ENCODE data around the gene CHL1. TPM values are rescaled to one million over a fixed set of nuclear protein-coding genes. Genes with fewer than 3 reads are reported as not detected.
A peak's percentile ranks its signal among the peaks of the same experiment; 100 is the strongest.

CHL1 gene
- polyA plus RNA-seq, 2 of the 4 experiments (the other 2 are of a cell fraction) = 0.05 TPM; not detected in 1

- CTCF ChIA-PET = no interaction called here
- DNase-seq (ENCODE audit: low read depth in 1 of 2, low spot score in 1 of 2) (no peak), ATAC-seq (no peak), FAIRE-seq (peak; percentile 39)
- WGBS (ENCODE audit: missing lambda C conversion rate) = 5% methylated on average over 2 of the region's 2 CpGs
- H3K4me3 ChIP-seq = no peak overlapping the region
- H3K4me2 ChIP-seq = no peak overlapping the region
- POLR2A ChIA-PET = no interaction called here
- no peak overlapping the region for H3K27ac ChIP-seq
- H3K9me3 ChIP-seq = no peaks in the 10 kb centered on the region
- TF ChIP-seq E2F6 (IDR thresholded peaks at IDR 0.05; ENCODE audit: borderline replicate concordance, low read depth) = no peak
- peak; percentile 85 for TF ChIP-seq MAFK (IDR thresholded peaks at IDR 0.05; ENCODE audit: partially characterized antibody)
- H3K4me1 ChIP-seq = no peaks in the 10 kb centered on the region
These were observed 249.4 kb downstream of the CHL1 start for GRCh38 chr3:445960-446359.

GRCh38 chr3:447671-448070 lies 251.1 kb downstream of the CHL1 start:
- POLR2A ChIA-PET = no interaction called here
- DNase-seq (ENCODE audit: low read depth in 1 of 2, low spot score in 1 of 2) (no peak), ATAC-seq (no peak), FAIRE-seq (no peak)
- H3K4me3 ChIP-seq = no peak overlapping the region
- no peak for TF ChIP-seq PHF8 (IDR thresholded peaks at IDR 0.05; ENCODE audit: borderline replicate concordance, low read depth)
- TF ChIP-seq CHD2 (IDR thresholded peaks at IDR 0.05; ENCODE audit: low read length, partially characterized antibody) = no peak
- H3K27ac ChIP-seq = no peak overlapping the region
- no peaks in the 10 kb centered on the region for H3K4me1 ChIP-seq
- WGBS (ENCODE audit: missing lambda C conversion rate) = 21% methylated on average over 5 of the region's 5 CpGs
- CTCF ChIA-PET = no interaction called here
- H3K4me2 ChIP-seq = no peak overlapping the region
- no peaks in the 10 kb centered on the region for H3K9me3 ChIP-seq

GRCh38 chr3:449711-450110 lies 253.1 kb downstream of the CHL1 start:
- 19% methylated on average over 4 of the region's 4 CpGs for WGBS (ENCODE audit: missing lambda C conversion rate)
- ChIA-PET POLR2A (no interaction called here), CTCF (no interaction called here)

GRCh38 chr3:452221-452620 lies 255.7 kb downstream of the CHL1 start:
- DNase-seq (ENCODE audit: low read depth in 1 of 2, low spot score in 1 of 2) = no peak
- POLR2A ChIA-PET = no interaction called here
- TF ChIP-seq SMC3 (IDR thresholded peaks at IDR 0.05) = no peak
- no peak for TF ChIP-seq EP300 (IDR thresholded peaks at IDR 0.05)
- TF ChIP-seq TFCP2L1 (CRISPR knock-in tag; IDR thresholded peaks at IDR 0.05) = no peak
- CTCF ChIA-PET = no interaction called here
- Histone ChIP-seq H3K4me1 (no peaks in the 10 kb centered on the region), H3K4me3 (no peak overlapping the region), H3K4me2 (no peak overlapping the region), H3K9me3 (no peaks in the 10 kb centered on the region), H3K27ac (no peak overlapping the region)
- WGBS (ENCODE audit: missing lambda C conversion rate) = 16% methylated on average over 2 of the region's 2 CpGs
- ATAC-seq = no peak
- no peak for FAIRE-seq

More at GRCh38 chr3:449711-450110, 253.1 kb downstream of the CHL1 start:
- Histone ChIP-seq H3K4me2 (no peak overlapping the region), H3K4me3 (no peak overlapping the region), H3K9me3 (no peaks in the 10 kb centered on the region), H3K27ac (no peak overlapping the region), H3K4me1 (no peaks in the 10 kb centered on the region)
- no peak for FAIRE-seq
- DNase-seq (ENCODE audit: low read depth in 1 of 2, low spot score in 1 of 2) = no peak
- no peak for ATAC-seq
- TF ChIP-seq NPAS2 (CRISPR knock-in tag; IDR thresholded peaks at IDR 0.05; ENCODE audit: borderline replicate concordance) (no peak), PBX3 (IDR thresholded peaks at IDR 0.05) (no peak), MAZ (IDR thresholded peaks at IDR 0.05; ENCODE audit: borderline replicate concordance, low read depth, low read length) (no peak), EP300 (IDR thresholded peaks at IDR 0.05) (no peak), EHF (CRISPR knock-in tag; IDR thresholded peaks at IDR 0.05) (no peak), CEBPB (IDR thresholded peaks at IDR 0.05) (no peak), HES2 (IDR thresholded peaks at IDR 0.05) (no peak), HOXB5 (CRISPR knock-in tag; IDR thresholded peaks at IDR 0.05) (no peak), CHD2 (IDR thresholded peaks at IDR 0.05; ENCODE audit: low read length, partially characterized antibody) (no peak), HOXB13 (CRISPR knock-in tag; IDR thresholded peaks at IDR 0.05; ENCODE audit: low read depth) (no peak)

- CTCF ChIA-PET = no interaction called here
- DNase-seq (ENCODE audit: low read depth in 1 of 2, low spot score in 1 of 2) (no peak), FAIRE-seq (no peak), ATAC-seq (no peak)
- Histone ChIP-seq H3K27ac (no peak overlapping the region), H3K4me1 (no peaks in the 10 kb centered on the region), H3K4me3 (no peak overlapping the region), H3K4me2 (no peak overlapping the region), H3K9me3 (no peaks in the 10 kb centered on the region)
- POLR2A ChIA-PET = no interaction called here
- WGBS (ENCODE audit: missing lambda C conversion rate) = 16% methylated on average over 4 of the region's 4 CpGs
- TF ChIP-seq GATA3 (IDR thresholded peaks at IDR 0.05; ENCODE audit: borderline replicate concordance) (no peak), SREBF2 (IDR thresholded peaks at IDR 0.05) (no peak), ATOH8 (CRISPR knock-in tag; IDR thresholded peaks at IDR 0.05; ENCODE audit: low read depth) (no peak), HMGXB4 (CRISPR knock-in tag; IDR thresholded peaks at IDR 0.05; ENCODE audit: borderline replicate concordance) (no peak), HDAC2 (IDR thresholded peaks at IDR 0.05) (no peak), ZSCAN20 (CRISPR knock-in tag; IDR thresholded peaks at IDR 0.05) (no peak)
These were observed 256.5 kb downstream of the CHL1 start for GRCh38 chr3:453106-453505.

Measured in A549 (cell line).